GM12874 (cell line): ENCODE results near the gene RYR1.

Experiments used
- TF ChIP-seq, protein P1 (sequence below): IDR thresholded peaks from 2 replicates; pipeline ENCODE4 v1.5.1; 2011; ENCODE audit warnings: low read depth, mild to moderate bottlenecking, control low read depth, low read length, moderate library complexity; ENCODE audit not compliant: insufficient read depth

Gene RYR1

DNA sequence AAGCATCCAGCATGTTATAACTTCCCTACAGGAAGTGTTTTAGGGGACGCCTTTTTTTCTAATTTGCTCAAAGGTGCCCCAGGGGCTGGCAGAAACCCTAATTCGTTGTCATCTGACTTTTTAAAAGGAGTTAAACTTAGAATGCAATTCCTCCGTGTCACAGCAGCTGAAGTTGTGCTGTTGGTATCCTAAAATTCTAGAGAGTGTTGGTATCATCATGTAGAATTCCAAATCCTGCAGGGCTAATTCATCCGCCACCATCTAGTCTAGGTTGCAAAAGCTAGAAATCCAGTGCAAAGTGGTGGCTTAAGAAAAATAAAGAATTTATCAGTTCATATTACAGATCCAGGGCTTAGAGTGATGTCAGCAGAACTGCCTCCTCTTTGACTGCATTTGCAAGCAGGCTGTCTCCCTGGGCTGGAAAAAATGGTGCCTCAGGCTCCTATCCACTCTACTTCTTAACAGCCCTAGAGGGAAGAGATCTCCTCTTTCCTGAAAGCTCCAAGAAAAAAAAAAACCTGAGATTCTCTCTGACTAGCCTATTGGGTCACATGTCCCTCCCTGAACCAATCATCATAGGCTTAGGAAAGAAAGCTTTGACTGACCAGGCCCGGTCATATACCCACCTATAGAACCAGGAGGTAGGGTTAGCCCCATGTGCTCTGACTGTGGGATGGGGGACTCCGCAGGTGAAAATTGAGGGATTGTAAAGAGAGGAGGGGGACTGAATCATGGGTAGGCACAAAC, 111.3 kb downstream of the RYR1 start:
- TF ChIP-seq, protein P1, sequence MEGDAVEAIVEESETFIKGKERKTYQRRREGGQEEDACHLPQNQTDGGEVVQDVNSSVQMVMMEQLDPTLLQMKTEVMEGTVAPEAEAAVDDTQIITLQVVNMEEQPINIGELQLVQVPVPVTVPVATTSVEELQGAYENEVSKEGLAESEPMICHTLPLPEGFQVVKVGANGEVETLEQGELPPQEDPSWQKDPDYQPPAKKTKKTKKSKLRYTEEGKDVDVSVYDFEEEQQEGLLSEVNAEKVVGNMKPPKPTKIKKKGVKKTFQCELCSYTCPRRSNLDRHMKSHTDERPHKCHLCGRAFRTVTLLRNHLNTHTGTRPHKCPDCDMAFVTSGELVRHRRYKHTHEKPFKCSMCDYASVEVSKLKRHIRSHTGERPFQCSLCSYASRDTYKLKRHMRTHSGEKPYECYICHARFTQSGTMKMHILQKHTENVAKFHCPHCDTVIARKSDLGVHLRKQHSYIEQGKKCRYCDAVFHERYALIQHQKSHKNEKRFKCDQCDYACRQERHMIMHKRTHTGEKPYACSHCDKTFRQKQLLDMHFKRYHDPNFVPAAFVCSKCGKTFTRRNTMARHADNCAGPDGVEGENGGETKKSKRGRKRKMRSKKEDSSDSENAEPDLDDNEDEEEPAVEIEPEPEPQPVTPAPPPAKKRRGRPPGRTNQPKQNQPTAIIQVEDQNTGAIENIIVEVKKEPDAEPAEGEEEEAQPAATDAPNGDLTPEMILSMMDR = peak; percentile 33; the same call in 1 of the 2 replicates

DNA sequence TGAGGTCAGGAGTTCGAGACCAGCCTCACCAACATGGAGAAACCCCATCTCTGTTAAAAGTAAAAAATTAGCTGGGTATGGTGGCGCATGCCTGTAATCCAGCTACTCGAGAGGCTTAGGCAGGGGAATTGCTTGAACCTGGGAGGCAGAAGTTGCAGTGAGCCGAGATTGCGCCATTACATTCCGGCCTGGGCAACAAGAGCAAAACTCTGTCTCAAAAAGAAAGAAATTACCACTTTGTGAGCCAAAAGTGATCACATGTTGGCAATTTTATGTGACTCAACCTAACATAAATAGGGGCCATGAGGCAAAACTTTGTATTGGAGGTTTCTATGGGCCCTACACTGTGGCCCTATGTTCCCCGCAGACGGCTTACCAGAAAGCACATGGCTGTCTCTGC, 112.1 kb downstream of the RYR1 start:
- TF ChIP-seq, protein P1 = no peak

DNA sequence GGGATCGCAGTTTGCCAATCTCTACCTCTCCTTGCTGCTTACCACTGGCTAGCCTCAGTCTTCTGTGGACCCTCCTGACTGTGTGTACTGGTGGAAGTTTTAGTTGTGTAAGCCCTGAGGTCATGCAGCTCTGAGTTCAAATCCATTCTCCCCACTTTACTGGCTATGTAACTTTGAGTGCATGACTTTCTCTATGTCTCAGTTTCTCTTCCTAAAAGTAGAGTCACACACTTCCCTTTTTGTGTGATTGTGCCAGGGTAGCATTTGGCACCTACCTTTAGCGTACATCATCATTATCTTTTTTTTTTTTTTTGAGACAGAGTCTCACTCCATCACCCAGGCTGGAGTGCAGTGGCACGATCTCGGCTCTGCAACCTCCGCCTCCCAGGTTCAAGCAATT, 113.9 kb downstream of the RYR1 start:
- TF ChIP-seq, protein P1 = no peak

DNA sequence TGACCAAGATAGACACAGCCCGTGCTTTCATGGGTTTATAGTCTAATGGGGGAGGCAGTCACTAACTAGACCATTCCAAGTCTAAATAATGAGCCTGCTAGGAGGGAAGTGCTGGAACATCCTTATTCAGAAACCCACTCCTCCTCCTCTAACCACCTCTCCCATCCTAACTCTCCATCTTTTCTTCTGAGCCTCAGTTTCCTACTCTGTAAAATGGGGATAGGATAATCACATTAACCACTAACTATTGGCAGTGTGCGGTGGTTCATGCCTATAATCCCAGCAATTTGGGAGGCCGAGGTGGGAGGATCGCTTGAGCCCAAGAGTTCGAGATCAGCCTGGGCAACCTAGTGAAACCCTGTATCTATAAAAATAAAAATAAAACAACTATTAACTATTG, 115.6 kb downstream of the RYR1 start:
- TF ChIP-seq, protein P1 = no peak

DNA sequence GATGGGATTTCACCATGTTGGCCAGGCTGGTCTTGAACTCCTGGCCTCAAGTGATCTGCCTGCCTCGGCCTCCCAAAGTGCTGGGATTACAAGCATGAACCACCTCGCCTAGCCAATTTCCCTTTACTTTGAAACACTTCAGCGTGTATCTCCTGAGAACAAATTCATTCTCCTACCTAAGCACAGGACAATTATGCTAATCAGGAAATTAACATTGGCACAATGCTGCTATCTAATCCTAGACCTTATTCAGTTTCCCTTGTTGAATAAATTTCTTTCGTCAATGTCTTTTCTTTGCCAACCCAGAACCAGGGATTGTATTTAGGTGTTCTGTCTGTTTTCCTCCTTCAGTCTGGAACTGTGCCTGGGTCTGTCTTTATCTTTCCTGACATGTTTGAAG, 116.5 kb downstream of the RYR1 start:
- TF ChIP-seq, protein P1 = no peak

DNA sequence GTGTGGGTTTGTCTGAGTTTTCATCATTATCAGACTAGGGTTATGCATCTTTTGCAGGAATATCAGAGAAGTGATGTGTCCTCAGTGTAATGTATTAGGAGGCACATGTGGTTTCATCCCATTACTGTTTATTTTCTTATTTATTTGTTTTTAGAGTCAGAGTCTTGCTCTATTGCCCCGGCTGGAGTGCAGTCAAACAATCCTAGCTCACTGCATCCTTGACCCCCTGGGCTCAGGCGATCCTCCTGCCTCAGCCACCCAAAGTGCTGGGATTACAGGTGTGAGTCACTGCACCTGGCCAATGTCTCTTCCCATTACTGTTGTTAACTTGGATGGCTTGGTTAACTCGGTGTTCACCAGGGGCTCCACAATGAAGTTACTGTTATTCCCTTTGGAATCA, 116.9 kb downstream of the RYR1 start:
- TF ChIP-seq, protein P1 = no peak

DNA sequence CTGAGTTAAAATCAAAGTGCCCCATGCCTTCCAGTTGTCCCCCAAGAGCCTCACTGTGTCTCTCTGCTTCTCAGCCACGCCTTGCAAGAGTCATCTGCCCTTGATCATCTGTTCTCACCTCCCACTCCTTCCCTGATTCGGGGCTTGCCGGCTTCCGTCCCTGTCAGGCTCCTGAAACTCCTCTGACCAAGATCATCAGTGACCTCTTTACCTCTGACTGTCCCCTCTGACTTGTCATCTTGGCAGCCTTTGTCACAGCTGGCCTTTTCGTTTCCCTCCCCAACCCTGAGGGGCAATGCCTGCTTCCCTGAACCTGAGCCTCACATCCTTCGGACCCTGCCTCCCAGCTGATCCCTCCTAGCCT, 117.9 kb downstream of the RYR1 start:
- TF ChIP-seq, protein P1 = no peak

DNA sequence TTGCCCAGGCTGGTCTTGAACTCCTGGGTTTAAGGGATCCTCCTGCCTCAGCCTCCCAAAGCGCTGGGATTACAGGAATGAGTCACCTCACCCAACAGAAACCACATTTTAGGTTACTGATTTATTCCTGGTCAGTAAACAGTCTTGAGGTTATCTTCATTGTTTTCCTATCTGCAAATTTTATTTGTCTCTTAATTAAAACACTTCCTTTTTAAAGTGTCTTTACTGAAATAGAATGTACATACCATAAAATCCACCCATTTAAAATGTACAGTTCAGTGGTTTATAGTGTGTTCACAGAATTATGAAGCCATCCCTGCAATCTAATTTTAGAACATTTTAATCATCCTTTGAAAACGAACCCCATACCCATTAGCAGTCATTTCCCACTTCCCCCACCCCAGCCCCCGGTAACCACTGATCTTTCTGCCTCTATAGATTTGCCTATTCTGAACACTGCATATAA, 121.2 kb downstream of the RYR1 start:
- TF ChIP-seq, protein P1 = no peak
